Midbrain (tissue), 1 donor: ENCODE data around the gene ZNF584.
"Not testable (repeated sequence)": the region's sequence is repeated elsewhere in the genome, so short reads cannot be mapped to it uniquely, and the experiment has no call there.

Experiments
- DNase-seq: peaks from one replicate; lab custom pipeline; 2025; lab: John Stamatoyannopoulos, UW

ZNF584 gene

DNA sequence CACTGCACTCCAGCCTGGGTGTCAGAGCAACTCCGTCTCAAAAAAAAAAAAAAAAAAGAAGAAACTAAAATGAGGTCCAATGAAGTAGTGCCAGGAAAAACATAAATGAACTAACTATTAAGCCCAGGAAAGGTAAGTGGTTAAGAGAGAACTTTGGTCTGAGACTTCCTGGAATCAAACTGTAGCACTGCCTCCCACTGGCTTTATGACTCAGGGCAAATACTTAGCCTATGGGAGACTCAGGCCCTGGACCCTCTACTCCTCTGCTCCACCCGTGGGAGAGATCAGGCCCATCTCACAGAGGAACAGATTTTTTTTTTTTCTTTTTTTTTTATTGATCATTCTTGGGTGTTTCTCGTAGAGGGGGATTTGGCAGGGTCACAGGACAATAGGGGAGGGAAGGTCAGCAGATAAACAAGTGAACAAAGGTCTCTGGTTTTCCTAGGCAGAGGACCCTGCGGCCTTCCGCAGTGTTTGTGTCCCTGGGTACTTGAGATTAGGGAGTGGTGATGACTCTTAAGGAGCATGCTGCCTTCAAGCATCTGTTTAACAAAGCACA lies 4.5 kb upstream of the ZNF584 start:
- not testable (repeated sequence) for DNase-seq

DNA sequence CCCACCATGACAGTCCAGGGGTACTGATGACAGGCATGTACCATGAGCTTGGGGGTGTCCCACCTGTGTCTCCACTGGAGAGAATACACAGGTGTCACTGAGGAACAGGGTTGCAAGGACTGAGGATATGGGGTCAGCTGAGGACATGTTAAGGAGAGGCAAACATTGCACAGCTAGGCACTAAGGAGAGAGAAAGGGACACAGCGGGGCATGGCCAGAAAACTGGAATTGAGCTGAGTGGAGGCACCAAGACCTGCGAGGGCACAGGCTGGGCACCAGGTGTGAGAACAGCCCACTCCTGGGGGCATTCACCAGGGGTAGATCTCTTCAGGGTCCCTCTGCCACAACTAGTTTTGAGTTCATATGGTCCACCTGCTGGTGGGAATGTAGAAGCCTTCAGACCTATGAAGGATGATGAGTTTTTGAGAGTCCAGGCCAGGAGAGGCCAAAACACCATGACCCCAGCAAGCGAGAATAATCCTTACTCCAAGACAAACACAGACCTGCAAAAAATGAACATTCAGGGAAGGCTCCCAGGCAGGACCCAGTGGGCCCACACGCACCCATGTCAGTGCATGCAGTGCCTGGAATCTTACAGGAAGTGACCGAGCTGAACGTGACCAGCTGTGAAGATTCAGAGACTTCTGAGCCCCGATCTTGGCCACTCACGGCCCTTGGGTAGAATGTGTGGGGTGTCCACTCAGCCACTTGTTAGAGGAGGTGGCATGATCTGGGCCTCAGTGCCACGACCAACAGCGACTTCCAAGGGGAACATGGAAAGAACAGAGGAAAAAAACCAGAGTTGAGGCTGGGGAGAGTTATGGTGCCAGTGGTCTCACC lies 1.4 kb upstream of the ZNF584 start:
- DNase-seq, result no peak

DNA sequence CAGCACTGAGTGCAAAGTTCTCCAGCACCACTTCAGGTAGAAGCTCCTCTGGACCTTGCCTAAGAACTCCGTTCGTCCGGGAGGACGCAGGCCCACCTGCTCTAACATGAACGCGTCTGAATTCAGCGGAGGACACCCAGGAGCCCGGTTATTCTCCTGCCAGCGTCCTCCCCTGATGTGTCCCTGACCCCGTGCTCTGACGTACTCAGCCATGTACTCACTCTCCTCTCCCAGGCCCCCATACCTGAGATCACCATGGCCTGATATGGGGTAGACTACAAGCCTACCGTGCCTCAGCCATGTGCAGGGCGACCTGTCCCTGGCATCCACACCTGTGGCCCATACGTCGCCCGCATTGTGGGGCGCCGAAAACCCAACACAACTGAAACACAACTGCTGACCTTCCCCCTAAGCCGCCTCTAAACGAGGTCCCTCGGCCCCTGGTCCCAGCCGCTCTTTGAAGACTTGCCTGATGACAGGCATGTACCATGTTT lies 744 bp upstream of the ZNF584 start:
- DNase-seq, result no peak

- peak; percentile 5 for DNase-seq
Measured at GRCh38 chr19:58409010-58409790, 751 bp downstream of the ZNF584 start.

DNA sequence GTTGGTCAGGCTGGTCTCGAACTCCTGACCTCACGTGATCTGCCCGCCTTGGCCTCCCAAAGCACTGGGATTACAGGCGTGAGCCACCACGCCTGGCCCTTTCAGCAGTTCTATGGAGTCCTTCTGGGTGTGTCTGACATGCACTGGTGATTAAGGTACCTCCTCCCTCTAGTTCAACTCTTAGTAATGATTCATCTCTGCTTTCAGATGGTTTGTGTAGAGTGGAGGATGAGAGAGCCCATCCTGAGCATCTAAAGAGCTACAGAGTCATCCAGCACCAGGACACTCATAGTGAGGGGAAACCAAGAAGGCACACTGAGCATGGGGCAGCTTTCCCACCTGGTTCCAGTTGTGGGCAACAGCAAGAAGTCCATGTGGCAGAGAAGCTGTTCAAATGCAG lies 8.2 kb downstream of the ZNF584 start:
- DNase-seq, result no peak

DNA sequence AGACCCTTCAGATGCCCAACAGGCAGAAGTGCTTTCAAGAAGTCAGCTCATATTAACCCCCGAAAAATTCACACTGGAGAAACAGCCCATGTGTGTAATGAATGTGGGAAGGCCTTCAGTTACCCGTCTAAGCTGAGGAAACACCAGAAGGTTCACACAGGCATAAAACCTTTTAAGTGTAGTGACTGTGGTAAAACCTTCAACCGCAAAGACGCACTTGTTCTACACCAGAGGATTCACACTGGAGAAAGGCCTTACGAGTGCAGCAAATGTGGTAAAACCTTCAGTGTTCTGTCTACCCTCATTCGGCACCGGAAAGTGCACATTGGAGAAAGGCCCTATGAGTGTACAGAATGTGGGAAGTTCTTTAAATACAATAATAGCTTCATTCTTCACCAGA lies 8.6 kb downstream of the ZNF584 start:
- no peak for DNase-seq

- DNase-seq, result no peak
Measured at GRCh38 chr19:58428617-58429016, 20.2 kb downstream of the ZNF584 start.

DNA sequence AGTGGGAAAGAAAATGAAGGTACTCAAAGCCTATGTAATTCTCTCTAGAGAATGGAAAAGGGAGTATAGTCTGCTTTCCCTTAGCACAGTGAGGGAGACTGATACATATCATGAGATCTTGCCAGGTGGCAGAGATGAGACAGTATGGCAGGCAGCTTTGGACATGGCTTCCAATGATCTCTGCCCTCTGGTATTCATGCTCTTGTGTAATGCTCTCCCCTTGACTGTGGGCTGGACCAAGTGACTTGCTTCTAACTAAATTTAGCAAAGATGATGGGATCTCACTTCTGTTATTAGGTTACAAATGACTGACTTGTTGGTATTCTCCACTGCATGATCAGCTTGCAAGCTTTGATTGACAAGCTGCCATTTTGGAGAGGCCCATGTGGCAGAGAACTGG lies 21.3 kb downstream of the ZNF584 start:
- DNase-seq, result no peak

DNA sequence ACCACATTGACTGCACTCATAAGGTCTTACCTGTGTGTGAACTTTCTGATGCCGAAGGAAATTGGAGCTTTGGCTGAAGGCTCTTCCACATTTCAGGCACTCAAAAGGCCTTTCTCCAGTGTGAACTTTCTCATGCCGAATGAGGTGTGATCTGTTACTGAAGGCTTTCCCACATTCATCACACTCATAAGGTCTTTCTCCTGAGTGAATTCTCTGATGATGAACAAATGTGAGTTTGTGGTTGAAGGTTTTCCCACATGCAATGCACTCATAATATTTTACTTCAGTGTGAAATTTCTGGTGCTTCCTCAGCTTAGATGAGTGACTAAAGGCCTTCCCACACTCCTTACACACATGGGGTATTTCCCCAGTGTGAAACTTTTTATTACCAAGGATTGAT lies 25.8 kb downstream of the ZNF584 start:
- DNase-seq, result no peak

DNA sequence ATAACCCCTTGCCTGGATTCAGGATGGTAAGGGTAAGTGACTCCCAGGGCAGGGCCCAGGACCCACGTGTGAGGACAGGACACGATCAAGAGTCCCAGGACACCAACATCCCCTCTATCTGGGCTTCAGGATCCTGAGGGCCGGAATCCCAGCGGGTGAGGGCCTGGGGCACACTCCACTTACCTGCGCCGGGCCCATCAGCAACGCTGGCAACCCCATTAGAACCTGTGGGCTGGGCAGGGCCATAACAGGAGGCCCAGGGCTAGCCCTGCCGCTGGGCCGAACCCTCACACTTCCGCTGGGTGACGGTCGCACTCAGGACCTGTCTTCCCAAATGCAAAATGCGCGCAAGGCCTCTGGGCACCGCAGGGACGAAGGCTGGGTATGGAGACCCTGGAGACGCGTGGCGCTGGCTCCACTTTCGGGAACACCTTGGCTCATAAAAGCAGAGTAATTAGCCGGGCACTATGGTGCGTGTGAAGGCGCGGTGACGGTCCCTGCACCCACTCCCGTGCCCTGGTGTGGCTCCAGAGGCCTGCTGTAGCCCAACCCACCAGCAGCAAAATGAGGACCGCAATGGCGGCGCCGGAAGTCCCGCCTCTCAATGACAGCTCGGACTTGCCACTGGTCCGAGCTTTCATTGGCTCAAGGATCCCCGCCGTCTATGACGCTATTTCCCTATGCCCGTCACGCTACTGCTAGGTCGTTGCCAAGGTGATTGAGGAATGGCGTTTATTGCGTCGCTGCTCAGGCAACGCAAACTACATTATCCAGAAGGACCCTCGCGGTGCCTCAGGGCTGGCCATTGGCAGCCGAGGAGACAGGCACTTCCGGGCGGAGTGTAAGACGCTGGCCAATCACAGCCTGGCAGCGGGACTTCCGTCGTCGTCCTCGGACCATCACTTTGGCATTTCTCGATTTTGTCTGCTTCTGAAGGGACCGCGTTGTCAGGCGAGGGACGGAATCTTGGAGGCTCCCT lies 31.4 kb downstream of the ZNF584 start, which contains the start of gene ZNF132:
Gene ZNF132, minus strand, starts transcription at position 578 of the 979 bp plus-strand sequence. Its CDS starts 332 bp downstream, at position 246.
- peak; percentile 100 for DNase-seq

GRCh38 chr19:58440556-58440955 lies 32.1 kb downstream of the ZNF584 start:
- DNase-seq, result no peak

GRCh38 chr19:58442986-58443385 lies 34.5 kb downstream of the ZNF584 start:
- not testable (repeated sequence) for DNase-seq

GRCh38 chr19:58448860-58449259 lies 40.4 kb downstream of the ZNF584 start:
- DNase-seq, result not testable (repeated sequence)

DNA sequence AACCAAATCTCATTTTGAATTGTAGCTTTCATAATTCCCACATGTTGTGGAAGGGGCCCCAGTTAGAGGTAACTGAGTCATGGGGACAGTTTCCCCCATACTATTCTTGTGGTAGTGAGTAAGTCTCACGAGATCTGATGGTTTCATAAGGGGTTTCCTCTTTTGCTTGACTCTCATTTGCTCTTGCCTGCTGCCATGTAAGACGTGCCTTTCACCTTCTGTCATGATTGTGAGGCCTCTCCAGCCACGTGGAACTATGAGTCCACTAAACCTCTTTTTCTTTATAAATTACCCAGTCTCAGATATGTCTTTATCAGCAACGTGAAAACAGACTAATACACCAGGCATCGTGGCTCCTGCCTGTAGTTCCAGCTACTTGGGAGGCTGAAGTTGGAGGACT lies 41.5 kb downstream of the ZNF584 start:
- not testable (repeated sequence) for DNase-seq

DNA sequence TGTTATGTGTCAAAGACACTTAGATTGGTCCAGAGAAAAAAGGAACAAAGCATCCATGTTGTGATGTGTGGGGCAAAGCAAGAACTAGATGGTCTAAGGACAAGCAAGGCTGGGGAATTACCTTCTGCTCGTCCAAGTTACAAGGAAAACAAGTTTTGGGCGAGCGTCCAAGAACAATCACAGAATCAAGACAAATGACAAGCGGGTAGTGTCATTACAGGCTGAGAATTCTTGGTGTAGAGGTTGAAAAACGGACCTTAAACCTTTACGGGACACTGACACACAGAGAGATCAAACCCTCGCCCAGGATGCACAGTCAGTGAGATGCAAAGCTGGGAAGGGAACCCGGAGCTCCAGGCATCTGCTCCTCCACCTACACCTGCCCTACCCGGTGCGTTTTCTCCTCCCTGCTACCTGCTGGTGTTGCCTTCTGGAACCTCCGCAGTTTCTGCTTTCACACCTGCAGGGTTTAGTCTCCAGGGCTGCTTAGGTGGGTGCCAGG lies 42.5 kb downstream of the ZNF584 start:
- no peak for DNase-seq

DNA sequence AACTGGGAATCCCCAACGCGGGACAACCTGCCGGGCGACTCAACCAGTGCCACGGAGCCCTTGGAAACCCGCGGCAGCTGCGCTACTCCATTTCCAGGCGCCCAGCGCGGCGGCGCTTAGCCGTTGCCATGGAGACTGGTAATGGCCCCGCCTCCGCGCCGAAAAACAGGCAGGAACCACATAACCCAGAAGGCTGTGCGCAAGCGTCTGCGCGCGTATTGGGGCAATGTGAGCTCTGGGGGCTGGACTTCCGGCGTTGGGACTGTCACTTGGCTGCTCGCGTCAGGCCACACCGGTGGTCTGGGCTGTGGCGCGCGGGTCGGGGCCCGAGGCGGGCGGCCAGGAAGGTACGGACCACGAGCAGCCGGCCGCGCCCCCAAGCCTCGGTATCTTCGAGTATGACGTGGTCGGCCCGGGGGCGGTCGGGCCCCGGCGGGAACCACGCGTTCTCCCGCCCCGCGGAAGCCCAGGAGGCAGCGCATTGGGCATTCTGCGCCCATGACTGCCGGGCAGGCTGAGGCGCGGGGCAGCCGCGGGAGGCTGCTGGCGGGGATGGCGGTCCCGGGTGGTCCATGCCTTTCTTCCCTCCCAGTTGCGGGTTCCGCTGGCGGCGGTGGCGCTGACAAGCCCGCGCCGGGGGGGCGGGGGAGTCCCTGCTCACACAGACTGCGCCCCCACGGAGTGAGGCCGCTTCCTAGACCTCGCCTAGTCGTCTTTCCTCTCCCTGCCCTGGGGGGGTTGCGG lies 43.1 kb downstream of the ZNF584 start, which contains the start of gene ZNF324B:
Gene ZNF324B, plus strand, starts transcription at position 265 of the 744 bp plus-strand sequence. CDS start 2,080 bp downstream, outside the sequence.
- DNase-seq, result peak; percentile 98

- no peak for DNase-seq
Measured at GRCh38 chr19:58453743-58454142, 45.3 kb downstream of the ZNF584 start.

GRCh38 chr19:58455306-58455705 lies 46.9 kb downstream of the ZNF584 start:
- DNase-seq, result no peak

DNA sequence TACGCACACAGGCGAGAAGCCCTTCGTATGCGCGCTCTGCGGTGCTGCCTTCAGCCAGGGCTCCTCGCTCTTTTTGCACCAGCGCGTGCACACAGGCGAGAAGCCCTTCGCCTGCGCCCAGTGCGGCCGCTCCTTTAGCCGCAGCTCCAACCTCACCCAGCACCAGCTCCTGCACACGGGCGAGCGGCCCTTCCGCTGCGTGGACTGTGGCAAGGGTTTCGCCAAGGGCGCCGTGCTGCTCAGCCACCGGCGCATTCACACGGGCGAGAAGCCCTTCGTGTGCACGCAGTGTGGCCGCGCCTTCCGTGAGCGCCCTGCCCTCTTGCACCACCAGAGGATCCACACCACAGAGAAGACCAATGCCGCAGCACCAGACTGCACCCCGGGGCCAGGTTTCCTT lies 47.7 kb downstream of the ZNF584 start:
- no peak for DNase-seq

DNA sequence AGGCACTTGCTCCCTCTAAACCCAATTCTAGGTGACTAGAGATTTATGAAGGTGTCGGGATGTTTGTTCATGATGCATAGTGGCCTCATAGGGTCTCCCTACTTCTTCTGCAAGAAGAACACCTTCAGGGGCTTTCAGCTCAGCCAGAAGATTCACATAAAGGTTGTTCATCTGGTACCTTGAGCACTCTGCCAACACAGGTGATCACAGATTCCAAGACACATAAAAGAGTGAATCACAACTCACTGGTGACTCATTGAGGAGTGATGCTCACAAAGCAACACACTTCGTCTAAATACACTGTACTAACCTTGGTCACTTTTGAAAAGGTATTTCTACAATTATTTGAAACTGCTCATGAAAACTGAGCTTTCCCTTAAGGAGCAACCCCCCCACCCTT lies 51.6 kb downstream of the ZNF584 start:
- DNase-seq, result no peak
